HEK293 (cell line): ENCODE measurements around the gene DLX4.

ENCODE experiments used
- INSM2 ChIP-seq: fragments of 450-650 bp; formaldehyde crosslinking; IDR thresholded peaks from 2 replicates; pipeline ENCODE4 v1.5.1; 2016; ENCODE audit warnings: missing biosample characterization, missing genetic modification characterization
- MYNN ChIP-seq: fragments of 450-650 bp; formaldehyde crosslinking; IDR thresholded peaks from 2 replicates; pipeline ENCODE4 v1.5.1; 2016; ENCODE audit warnings: missing biosample characterization, missing genetic modification characterization, borderline replicate concordance
- PRDM6 ChIP-seq: fragments of 450-650 bp; formaldehyde crosslinking; IDR thresholded peaks from 2 replicates; pipeline ENCODE4 v1.5.1; 2017; ENCODE audit warnings: missing biosample characterization, missing genetic modification characterization
- TSHZ1 ChIP-seq: fragments of 450-650 bp; formaldehyde crosslinking; IDR thresholded peaks from 2 replicates; pipeline ENCODE4 v1.5.1; 2016; ENCODE audit warnings: missing biosample characterization, missing genetic modification characterization, borderline replicate concordance
- ZFP37 ChIP-seq: fragments of 450-650 bp; formaldehyde crosslinking; IDR thresholded peaks from 2 replicates; pipeline ENCODE4 v1.5.1; 2016; ENCODE audit warnings: missing biosample characterization, missing genetic modification characterization
- ZIC2 ChIP-seq: fragments of 450-650 bp; formaldehyde crosslinking; IDR thresholded peaks from 2 replicates; pipeline ENCODE4 v1.5.1; 2016; ENCODE audit warnings: missing biosample characterization, missing genetic modification characterization
- ZNF132 ChIP-seq: fragments of 450-650 bp; formaldehyde crosslinking; IDR thresholded peaks from 2 replicates; pipeline ENCODE4 v1.5.1; 2017; ENCODE audit warnings: missing biosample characterization, missing genetic modification characterization, borderline replicate concordance
- ZNF138 ChIP-seq: fragments of 450-650 bp; formaldehyde crosslinking; IDR thresholded peaks from 2 replicates; pipeline ENCODE4 v1.5.1; 2016; ENCODE audit warnings: missing biosample characterization, missing genetic modification characterization, borderline replicate concordance
- ZNF16 ChIP-seq: fragments of 450-650 bp; formaldehyde crosslinking; IDR thresholded peaks from 2 replicates; pipeline ENCODE4 v1.5.1; 2016; ENCODE audit warnings: low read depth, missing biosample characterization, missing genetic modification characterization
- ZNF23 ChIP-seq: fragments of 450-650 bp; formaldehyde crosslinking; IDR thresholded peaks from 2 replicates; pipeline ENCODE4 v1.5.1; 2016; ENCODE audit warnings: missing biosample characterization, missing genetic modification characterization, borderline replicate concordance
- ZNF324 ChIP-seq: fragments of 450-650 bp; formaldehyde crosslinking; IDR thresholded peaks from 2 replicates; pipeline ENCODE4 v1.5.1; 2016; ENCODE audit warnings: missing biosample characterization, missing genetic modification characterization
- ZNF335 ChIP-seq: fragments of 450-650 bp; formaldehyde crosslinking; conservative IDR thresholded peaks from 2 replicates; pipeline ENCODE4 v1.5.1; 2016; ENCODE audit warnings: missing biosample characterization, missing genetic modification characterization
- ZNF37A ChIP-seq: fragments of 450-650 bp; IDR thresholded peaks from 2 replicates; pipeline ENCODE4 v1.5.1; 2018; ENCODE audit warnings: missing biosample characterization, missing genetic modification characterization
- ZNF48 ChIP-seq: fragments of 450-650 bp; formaldehyde crosslinking; IDR thresholded peaks from 2 replicates; pipeline ENCODE4 v1.5.1; 2016; ENCODE audit warnings: missing biosample characterization, missing genetic modification characterization
- ZNF510 ChIP-seq: fragments of 450-650 bp; formaldehyde crosslinking; IDR thresholded peaks from 2 replicates; pipeline ENCODE4 v1.5.1; 2018; ENCODE audit warnings: mild to moderate bottlenecking, missing genetic modification characterization, missing biosample characterization; ENCODE audit not compliant: insufficient replicate concordance
- ZNF529 ChIP-seq: fragments of 450-650 bp; formaldehyde crosslinking; IDR thresholded peaks from 2 replicates; pipeline ENCODE4 v1.5.1; 2017; ENCODE audit warnings: missing genetic modification characterization, missing biosample characterization; ENCODE audit not compliant: insufficient replicate concordance
- ZNF544 ChIP-seq: fragments of 450-650 bp; formaldehyde crosslinking; IDR thresholded peaks from 2 replicates; pipeline ENCODE4 v1.5.0; 2017; ENCODE audit warnings: missing biosample characterization, missing genetic modification characterization
- ZNF555 ChIP-seq: fragments of 450-650 bp; formaldehyde crosslinking; conservative IDR thresholded peaks from 2 replicates; pipeline ENCODE4 v1.5.1; 2017; ENCODE audit warnings: missing biosample characterization, mild to moderate bottlenecking, missing genetic modification characterization, inconsistent platforms
- ZNF561 ChIP-seq: fragments of 450-650 bp; IDR thresholded peaks from 2 replicates; pipeline ENCODE4 v1.5.1; 2018; ENCODE audit warnings: missing biosample characterization, missing genetic modification characterization, borderline replicate concordance
- ZNF624 ChIP-seq: fragments of 450-650 bp; formaldehyde crosslinking; IDR thresholded peaks from 2 replicates; pipeline ENCODE4 v1.5.1; 2017; ENCODE audit warnings: missing biosample characterization, missing genetic modification characterization
- ZNF639 ChIP-seq: fragments of 450-650 bp; formaldehyde crosslinking; IDR thresholded peaks from 2 replicates; pipeline ENCODE4 v1.5.1; 2016; ENCODE audit warnings: missing biosample characterization, missing genetic modification characterization
- ZNF701 ChIP-seq: fragments of 450-650 bp; formaldehyde crosslinking; IDR thresholded peaks from 2 replicates; pipeline ENCODE4 v1.5.1; 2016; ENCODE audit warnings: missing biosample characterization, missing genetic modification characterization
- ZNF792 ChIP-seq: fragments of 450-650 bp; formaldehyde crosslinking; IDR thresholded peaks from 2 replicates; pipeline ENCODE4 v1.5.1; 2016; ENCODE audit warnings: missing biosample characterization, missing genetic modification characterization
- TF ChIP-seq, protein P1 (sequence below): fragments of 450-650 bp; formaldehyde crosslinking; IDR thresholded peaks from 2 replicates; pipeline ENCODE4 v1.5.1; 2016; ENCODE audit warnings: missing biosample characterization, missing genetic modification characterization, low read depth
- TF ChIP-seq, protein P2 (sequence below): fragments of 450-650 bp; formaldehyde crosslinking; IDR thresholded peaks from 2 replicates; pipeline ENCODE4 v1.5.1; 2017; ENCODE audit warnings: missing biosample characterization, missing genetic modification characterization
- TF ChIP-seq, protein P3 (sequence below): fragments of 450-650 bp; formaldehyde crosslinking; IDR thresholded peaks from 2 replicates; pipeline ENCODE4 v1.5.1; 2016; ENCODE audit warnings: missing biosample characterization, missing genetic modification characterization

The DLX4 gene

GRCh38 chr17:49968405-49969133 is 421 bp upstream of the DLX4 start (continued):
- TF ChIP-seq ZFP37 (tag by site-specific recombination), result no peak; the same call in 1 of the 2 replicates
- TF ChIP-seq ZNF324, result peak; percentile 45; the same call in 1 of the 2 replicates
- 0 out of 2 replicates have a peak, but pooled peaks have one; percentile 54 for TF ChIP-seq ZNF792 (tag by site-specific recombination)
- 0 out of 2 replicates have a peak, but pooled peaks have one; percentile 28 for TF ChIP-seq ZNF37A
- TF ChIP-seq, protein P1, sequence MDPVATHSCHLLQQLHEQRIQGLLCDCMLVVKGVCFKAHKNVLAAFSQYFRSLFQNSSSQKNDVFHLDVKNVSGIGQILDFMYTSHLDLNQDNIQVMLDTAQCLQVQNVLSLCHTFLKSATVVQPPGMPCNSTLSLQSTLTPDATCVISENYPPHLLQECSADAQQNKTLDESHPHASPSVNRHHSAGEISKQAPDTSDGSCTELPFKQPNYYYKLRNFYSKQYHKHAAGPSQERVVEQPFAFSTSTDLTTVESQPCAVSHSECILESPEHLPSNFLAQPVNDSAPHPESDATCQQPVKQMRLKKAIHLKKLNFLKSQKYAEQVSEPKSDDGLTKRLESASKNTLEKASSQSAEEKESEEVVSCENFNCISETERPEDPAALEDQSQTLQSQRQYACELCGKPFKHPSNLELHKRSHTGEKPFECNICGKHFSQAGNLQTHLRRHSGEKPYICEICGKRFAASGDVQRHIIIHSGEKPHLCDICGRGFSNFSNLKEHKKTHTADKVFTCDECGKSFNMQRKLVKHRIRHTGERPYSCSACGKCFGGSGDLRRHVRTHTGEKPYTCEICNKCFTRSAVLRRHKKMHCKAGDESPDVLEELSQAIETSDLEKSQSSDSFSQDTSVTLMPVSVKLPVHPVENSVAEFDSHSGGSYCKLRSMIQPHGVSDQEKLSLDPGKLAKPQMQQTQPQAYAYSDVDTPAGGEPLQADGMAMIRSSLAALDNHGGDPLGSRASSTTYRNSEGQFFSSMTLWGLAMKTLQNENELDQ, result no peak
- no peak for TF ChIP-seq ZNF555 (tag by site-specific recombination)
- TF ChIP-seq ZNF510 (tag by site-specific recombination), result no peak
- TF ChIP-seq ZNF639 (tag by site-specific recombination), result peak; percentile 31; the same call in 1 of the 2 replicates
- no peak for TF ChIP-seq ZNF624 (tag by site-specific recombination)
- TF ChIP-seq ZNF48 (tag by site-specific recombination), result no peak
- no peak for TF ChIP-seq TSHZ1 (tag by site-specific recombination)
- no peak for TF ChIP-seq ZNF701 (tag by site-specific recombination)
- no peak for TF ChIP-seq MYNN (tag by site-specific recombination)
- TF ChIP-seq PRDM6 (tag by site-specific recombination), result no peak
- TF ChIP-seq, protein P2, sequence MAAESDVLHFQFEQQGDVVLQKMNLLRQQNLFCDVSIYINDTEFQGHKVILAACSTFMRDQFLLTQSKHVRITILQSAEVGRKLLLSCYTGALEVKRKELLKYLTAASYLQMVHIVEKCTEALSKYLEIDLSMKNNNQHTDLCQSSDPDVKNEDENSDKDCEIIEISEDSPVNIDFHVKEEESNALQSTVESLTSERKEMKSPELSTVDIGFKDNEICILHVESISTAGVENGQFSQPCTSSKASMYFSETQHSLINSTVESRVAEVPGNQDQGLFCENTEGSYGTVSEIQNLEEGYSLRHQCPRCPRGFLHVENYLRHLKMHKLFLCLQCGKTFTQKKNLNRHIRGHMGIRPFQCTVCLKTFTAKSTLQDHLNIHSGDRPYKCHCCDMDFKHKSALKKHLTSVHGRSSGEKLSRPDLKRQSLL (tag by site-specific recombination), result 0 out of 2 replicates have a peak, but pooled peaks have one; percentile 12
- TF ChIP-seq, protein P3, sequence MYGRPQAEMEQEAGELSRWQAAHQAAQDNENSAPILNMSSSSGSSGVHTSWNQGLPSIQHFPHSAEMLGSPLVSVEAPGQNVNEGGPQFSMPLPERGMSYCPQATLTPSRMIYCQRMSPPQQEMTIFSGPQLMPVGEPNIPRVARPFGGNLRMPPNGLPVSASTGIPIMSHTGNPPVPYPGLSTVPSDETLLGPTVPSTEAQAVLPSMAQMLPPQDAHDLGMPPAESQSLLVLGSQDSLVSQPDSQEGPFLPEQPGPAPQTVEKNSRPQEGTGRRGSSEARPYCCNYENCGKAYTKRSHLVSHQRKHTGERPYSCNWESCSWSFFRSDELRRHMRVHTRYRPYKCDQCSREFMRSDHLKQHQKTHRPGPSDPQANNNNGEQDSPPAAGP (tag by site-specific recombination), result no peak; the same call in 1 of the 2 replicates
- TF ChIP-seq ZNF138 (tag by site-specific recombination), result no peak
- TF ChIP-seq ZNF16 (tag by site-specific recombination), result no peak
- peak; percentile 74; the same call in 1 of the 2 replicates for TF ChIP-seq ZNF335
- TF ChIP-seq ZNF561 (tag by site-specific recombination), result peak; percentile 72; the same call in 1 of the 2 replicates
- no peak for TF ChIP-seq ZNF544 (tag by site-specific recombination)
- peak; percentile 64 for TF ChIP-seq ZIC2
- no peak for TF ChIP-seq ZNF23
- TF ChIP-seq ZNF132 (tag by site-specific recombination), result no peak
- peak; percentile 76 for TF ChIP-seq INSM2
- TF ChIP-seq ZNF529 (tag by site-specific recombination), result no peak
